A549 (cell line): ENCODE results near the gene LDLRAD1. TPM values are rescaled to one million over a fixed set of nuclear protein-coding genes. Genes with fewer than 3 reads are reported as not detected.

Source experiments
- ATAC-seq, 2 experiments: fragments of 200-7000 bp in 1 of 2; fragments of >200 bp in 1 of 2; cut with Nextera tagmentation in 1 of 2; cut with Tn5 transposase in 1 of 2; 3 replicates each; pipeline versions ENCODE4 v1.8.0 to v1.9.1; 2018 to 2020; ENCODE audit warnings: mild to moderate bottlenecking in 1 of 2, moderate library complexity in 1 of 2
- CTCF ChIA-PET: fragments of 300-600 bp; sonication (Branson Sonifier 250); formaldehyde crosslinking; extraction: SDS; loops from one replicate; lab custom pipeline; 2021; ENCODE audit warnings: antibody characterized with exemption, inconsistent platforms; lab: Yijun Ruan, JAX
- POLR2A ChIA-PET: fragments of 350-600 bp; formaldehyde crosslinking; extraction: SDS; loops from one replicate; lab custom pipeline; 2021; ENCODE audit warnings: antibody characterized with exemption, inconsistent platforms; lab: Yijun Ruan, JAX
- DNase-seq, 2 experiments: peaks; one replicate each; pipeline versions ENCODE4 v3.0.0 to v3.0.0-alpha.2; 2011 to 2016; ENCODE audit warnings: low read depth in 1 of 2, low spot score in 1 of 2
- FAIRE-seq: peaks from 2 replicates; lab custom pipeline; 2011; peaks lifted over from hg19 to GRCh38; lab: Jason Lieb, UNC
- H3K27ac ChIP-seq, 2 experiments: fragments of >200 bp; sonication (Bioruptor Twin); formaldehyde crosslinking; 3 replicates each; pipeline ENCODE4 v1.5.1; 2016 to 2017
- H3K4me1 ChIP-seq: fragments of >200 bp; sonication (Bioruptor Twin); formaldehyde crosslinking; 3 replicates; pipeline ENCODE4 v1.6.1; 2016
- H3K4me2 ChIP-seq: fragments of >200 bp; sonication (Bioruptor Twin); formaldehyde crosslinking; 3 replicates; pipeline ENCODE4 v1.6.1; 2016
- H3K4me3 ChIP-seq: fragments of >200 bp; sonication (Bioruptor Twin); formaldehyde crosslinking; 3 replicates; pipeline ENCODE4 v1.5.1; 2016
- H3K9me3 ChIP-seq: fragments of >200 bp; sonication (Bioruptor Twin); formaldehyde crosslinking; 3 replicates; pipeline ENCODE4 v1.6.1; 2016
- BCL3 ChIP-seq: fragments of >200 bp; sonication (Bioruptor Twin); formaldehyde crosslinking; IDR thresholded peaks from 3 replicates; pipeline ENCODE4 v1.6.1; 2016
- CTCF ChIP-seq: fragments of >200 bp; sonication (Bioruptor Twin); formaldehyde crosslinking; IDR thresholded peaks from 3 replicates; pipeline ENCODE4 v1.5.1; 2016
- E2F6 ChIP-seq: IDR thresholded peaks from 2 replicates; pipeline ENCODE4 v1.6.1; 2012; ENCODE audit warnings: low read depth, borderline replicate concordance
- EP300 ChIP-seq, 2 experiments: fragments of >200 bp; sonication (Bioruptor Twin); formaldehyde crosslinking; IDR thresholded peaks; 2 replicates in 1 of 2; 3 replicates in 1 of 2; pipeline ENCODE4 v1.6.1; 2016 to 2017
- FOXS1 ChIP-seq: fragments of 250-450 bp; sonication (Bioruptor Pico); IDR thresholded peaks from 2 replicates; pipeline ENCODE4 v1.5.0; 2020; ENCODE audit warnings: mild to moderate bottlenecking, moderate library complexity
- HOXB13 ChIP-seq: fragments of 250-450 bp; sonication (Bioruptor Pico); IDR thresholded peaks from 2 replicates; pipeline ENCODE4 v1.5.0; 2020; ENCODE audit warnings: low read depth, mild to moderate bottlenecking, moderate library complexity
- MAZ ChIP-seq: fragments of 150-350 bp; IDR thresholded peaks from 2 replicates; pipeline ENCODE4 v1.6.1; 2014; ENCODE audit warnings: antibody characterized with exemption, low read depth, low read length, borderline replicate concordance
- NPAS2 ChIP-seq: fragments of 250-450 bp; sonication (Bioruptor Pico); IDR thresholded peaks from 2 replicates; pipeline ENCODE4 v1.8.0; 2022; ENCODE audit warnings: mild to moderate bottlenecking, moderate library complexity, borderline replicate concordance
- RAD21 ChIP-seq, 2 experiments: fragments of >200 bp in 1 of 2; sonication (Bioruptor Twin) in 1 of 2; formaldehyde crosslinking in 1 of 2; IDR thresholded peaks in 1 of 2; conservative IDR thresholded peaks in 1 of 2; 2 replicates in 1 of 2; 3 replicates in 1 of 2; pipeline ENCODE4 v1.6.1; 2012 to 2018; ENCODE audit warnings: inconsistent platforms in 1 of 2
- RARB ChIP-seq: fragments of 250-450 bp; sonication (Bioruptor Pico); IDR thresholded peaks from 2 replicates; pipeline ENCODE4 v1.8.0; 2021; ENCODE audit warnings: mild to moderate bottlenecking, moderate library complexity
- RFX5 ChIP-seq: fragments of 450-650 bp; IDR thresholded peaks from 2 replicates; pipeline ENCODE4 v1.7.1; 2014; ENCODE audit warnings: antibody characterized with exemption, mild to moderate bottlenecking, moderate library complexity
- SMC3 ChIP-seq: fragments of >200 bp; sonication (Bioruptor Twin); formaldehyde crosslinking; IDR thresholded peaks from 3 replicates; pipeline ENCODE4 v1.6.1; 2018; ENCODE audit warnings: inconsistent platforms
- WGBS: methylation state at CpG from one replicate; pipeline ENCODE4 v1.1.6; 2017; ENCODE audit errors: missing lambda C conversion rate; 5-methylcytosine and 5-hydroxymethylcytosine counted together
- polyA plus RNA-seq, 4 experiments: library from polyadenylated mRNA; depleted of rRNA in 3 of 4; stranded (reverse); fragments of >200 nt; fragmentation: RNase III in 1 of 4; extraction: RNeasy Plus Mini Kit Qiagen cat#74134 plus additional on column Dnase treatment in 1 of 4; gene quantifications; 2 replicates in 3 of 4; 3 replicates in 1 of 4; pipeline ENCODE4 v1.2.3, GENCODE V29; 2011 to 2017
- TF ChIP-seq, protein P1 (sequence below): fragments of >200 bp; sonication (Bioruptor Twin); formaldehyde crosslinking; IDR thresholded peaks from 2 replicates; pipeline ENCODE4 v1.6.1; 2016

LDLRAD1 gene
- polyA plus RNA-seq, 2 of the 4 experiments (the other 2 are of a cell fraction): 0.06 TPM; not detected in 1

DNA sequence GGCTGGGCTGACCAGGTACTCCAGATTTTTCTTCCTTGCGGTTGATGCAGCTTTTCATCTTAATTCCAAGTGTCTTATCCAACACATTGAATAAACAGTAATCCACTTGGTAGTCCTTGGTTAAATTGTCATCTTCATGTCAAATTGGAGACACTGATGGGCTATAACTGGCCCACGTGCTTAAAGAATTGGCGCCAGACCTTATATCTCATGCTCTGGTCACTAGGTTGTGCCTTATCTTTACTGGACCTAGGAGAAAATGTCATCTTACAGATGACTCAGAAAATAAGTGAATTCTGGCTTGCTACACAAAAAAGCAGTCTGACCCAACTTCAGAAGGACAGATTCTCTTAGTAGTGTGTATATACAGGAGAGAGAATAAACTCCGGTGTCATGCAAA lies 55.6 kb downstream of the LDLRAD1 start:
- TF ChIP-seq HOXB13 (CRISPR knock-in tag) (no peak), NPAS2 (no peak), EP300 (IDR thresholded peaks at IDR 0.05) (no peak), FOXS1 (no peak), BCL3 (no peak), E2F6 (no peak), RARB (CRISPR knock-in tag) (no peak), MAZ (no peak)
- TF ChIP-seq, protein P1, sequence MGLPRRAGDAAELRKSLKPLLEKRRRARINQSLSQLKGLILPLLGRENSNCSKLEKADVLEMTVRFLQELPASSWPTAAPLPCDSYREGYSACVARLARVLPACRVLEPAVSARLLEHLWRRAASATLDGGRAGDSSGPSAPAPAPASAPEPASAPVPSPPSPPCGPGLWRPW: no peak
- FAIRE-seq: no peak
- ChIA-PET POLR2A (no interaction called here), CTCF (interaction anchor here (1.2 to 6.4 kb wide), 2 partner anchors 13 to 102 kb away, joined by 8 to 45 read pairs; no protein-coding TSS in a partner anchor)
- WGBS: 97% methylated on average over 4 of the region's 4 CpGs
- peaks cover 7% of the 10 kb centered on the region for H3K4me1 ChIP-seq
- no peak overlapping the region for H3K27ac ChIP-seq
- ATAC-seq: no peak
- H3K4me2 ChIP-seq: no peak overlapping the region
- no peaks in the 10 kb centered on the region for H3K9me3 ChIP-seq
- no peak for DNase-seq
- no peak overlapping the region for H3K4me3 ChIP-seq

- peak; percentile 33 to 41 for DNase-seq
- Histone ChIP-seq H3K4me1 (peaks cover 17% of the 10 kb centered on the region), H3K4me2 (no peak overlapping the region), H3K4me3 (no peak overlapping the region), H3K27ac (no peak overlapping the region), H3K9me3 (no peaks in the 10 kb centered on the region)
- ChIA-PET CTCF (interaction anchor here (0.6 to 6.4 kb wide), 41 partner anchors 10 to 1585 kb away, joined by 3 to 53 read pairs (median 5); partner anchors contain the start of genes IFT25, LRRC42 and TMEM59), POLR2A (interaction anchor here (0.6 to 1.7 kb wide), 2 partner anchors 14 to 948 kb away, joined by 4 to 17 read pairs; partner anchors contain the start of genes IFT25 and LRRC42)
- peak; percentile 63 to 66; a peak in 3 of 6 replicates for ATAC-seq
- TF ChIP-seq SMC3: peak; percentile 39; the same call in 2 of the 3 replicates
- peak; percentile 46 to 57; a peak in 3 of 5 replicates for TF ChIP-seq RAD21 (conservative IDR thresholded peaks at IDR 0.05 in 1 of 2, IDR thresholded peaks at IDR 0.05 in 1 of 2)
- no peak for TF ChIP-seq RFX5
- TF ChIP-seq CTCF: peak; percentile 53; the same call in 2 of the 3 replicates
- FAIRE-seq: no peak
Measured at GRCh38 chr1:53959664-53960250, 58.2 kb downstream of the LDLRAD1 start.

Other genes with a start within 250 kb of the LDLRAD1 start
- gene NDC1, start 179.9 kb downstream of the LDLRAD1 start, polyA plus RNA-seq (2011; rRNA removed): 39.1 and 49.5 TPM in 2 replicates
- 25.7 to 27.8 TPM (median 26.4 TPM) in 3 replicates for gene NDC1, start 179.9 kb downstream of the LDLRAD1 start, polyA plus RNA-seq (2017; fragmentation: RNase III; extraction: RNeasy Plus Mini Kit Qiagen cat#74134 plus additional on column Dnase treatment)
- 30.1 and 34.6 TPM in 2 replicates for gene YIPF1, start 128.4 kb downstream of the LDLRAD1 start, polyA plus RNA-seq (2011; rRNA removed)
- 12.7 to 15.4 TPM (median 15.4 TPM) in 3 replicates for gene YIPF1, start 128.4 kb downstream of the LDLRAD1 start, polyA plus RNA-seq (2017; fragmentation: RNase III; extraction: RNeasy Plus Mini Kit Qiagen cat#74134 plus additional on column Dnase treatment)
- 0.13 TPM in 1 of 2 replicates, not detected in the other for gene DIO1, start 124.0 kb downstream of the LDLRAD1 start, polyA plus RNA-seq (2011; rRNA removed)
- gene DIO1, start 124.0 kb downstream of the LDLRAD1 start, polyA plus RNA-seq (2017; fragmentation: RNase III; extraction: RNeasy Plus Mini Kit Qiagen cat#74134 plus additional on column Dnase treatment): not detected in 3 replicates
- 37.0 and 49.4 TPM in 2 replicates for gene IFT25, start 72.5 kb downstream of the LDLRAD1 start, polyA plus RNA-seq (2011; rRNA removed)
- 39.0 to 41.4 TPM (median 41.3 TPM) in 3 replicates for gene IFT25, start 72.5 kb downstream of the LDLRAD1 start, polyA plus RNA-seq (2017; fragmentation: RNase III; extraction: RNeasy Plus Mini Kit Qiagen cat#74134 plus additional on column Dnase treatment)
- gene LRRC42, start 71.8 kb downstream of the LDLRAD1 start, polyA plus RNA-seq (2011; rRNA removed): 35.1 TPM in 2 replicates
- gene LRRC42, start 71.8 kb downstream of the LDLRAD1 start, polyA plus RNA-seq (2017; fragmentation: RNase III; extraction: RNeasy Plus Mini Kit Qiagen cat#74134 plus additional on column Dnase treatment): 27.6 to 31.5 TPM (median 29.7 TPM) in 3 replicates
- 225 and 259 TPM in 2 replicates for gene TMEM59, start 35.0 kb upstream of the LDLRAD1 start, polyA plus RNA-seq (2011; rRNA removed)
- gene TMEM59, start 35.0 kb upstream of the LDLRAD1 start, polyA plus RNA-seq (2017; fragmentation: RNase III; extraction: RNeasy Plus Mini Kit Qiagen cat#74134 plus additional on column Dnase treatment): 97.2 to 120 TPM (median 114 TPM) in 3 replicates
- gene TCEANC2, start 35.4 kb upstream of the LDLRAD1 start, polyA plus RNA-seq (2011; rRNA removed): 3.4 and 3.5 TPM in 2 replicates
- 1.6 to 2.0 TPM (median 1.9 TPM) in 3 replicates for gene TCEANC2, start 35.4 kb upstream of the LDLRAD1 start, polyA plus RNA-seq (2017; fragmentation: RNase III; extraction: RNeasy Plus Mini Kit Qiagen cat#74134 plus additional on column Dnase treatment)
- gene CDCP2, start 134.8 kb upstream of the LDLRAD1 start, polyA plus RNA-seq (2011; rRNA removed): not detected in 2 replicates
- not detected in 3 replicates for gene CDCP2, start 134.8 kb upstream of the LDLRAD1 start, polyA plus RNA-seq (2017; fragmentation: RNase III; extraction: RNeasy Plus Mini Kit Qiagen cat#74134 plus additional on column Dnase treatment)
- gene CYB5RL, start 181.8 kb upstream of the LDLRAD1 start, polyA plus RNA-seq (2011; rRNA removed): 3.6 and 5.0 TPM in 2 replicates
- gene CYB5RL, start 181.8 kb upstream of the LDLRAD1 start, polyA plus RNA-seq (2017; fragmentation: RNase III; extraction: RNeasy Plus Mini Kit Qiagen cat#74134 plus additional on column Dnase treatment): 3.4 to 4.2 TPM (median 4.0 TPM) in 3 replicates
- 16.2 and 33.0 TPM in 2 replicates for gene MRPL37, start 182.0 kb upstream of the LDLRAD1 start, polyA plus RNA-seq (2011; rRNA removed)
- 64.8 to 70.4 TPM (median 68.9 TPM) in 3 replicates for gene MRPL37, start 182.0 kb upstream of the LDLRAD1 start, polyA plus RNA-seq (2017; fragmentation: RNase III; extraction: RNeasy Plus Mini Kit Qiagen cat#74134 plus additional on column Dnase treatment)